ENCODE results near the gene APOL6. TPM values are rescaled to one million over a fixed set of nuclear protein-coding genes. Genes with fewer than 3 reads are reported as not detected.

APOL6 gene
- total and polyA plus RNA-seq, 2 of the 4 experiments (the other 2 are of a cell fraction) = 1.2 to 7.2 TPM

DNA sequence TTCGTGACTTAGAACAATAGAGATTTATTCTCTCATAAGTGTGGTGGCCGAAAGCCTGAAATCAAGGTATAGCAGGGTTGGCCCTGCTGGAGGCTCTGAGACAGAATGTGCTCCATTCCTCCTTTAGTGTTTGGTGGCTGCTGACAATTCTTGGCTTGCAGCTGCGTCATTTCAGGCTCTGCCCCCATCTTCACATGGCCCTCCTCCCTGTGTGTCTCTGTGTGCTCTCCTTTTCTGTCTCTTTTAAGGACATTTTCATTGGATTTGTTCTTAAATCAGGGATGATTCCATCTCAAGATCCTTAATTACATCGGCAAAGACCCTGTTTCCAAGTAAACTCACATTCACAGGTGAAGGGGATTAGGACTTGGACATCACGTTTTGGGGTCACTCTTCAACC lies 10.2 kb upstream of the APOL6 start:
- CTCF ChIA-PET = no interaction called here
- peak overlapping the region; percentile 92 for H3K4ac ChIP-seq (ENCODE audit: low read depth, low read length)
- H3K9me1 ChIP-seq (ENCODE audit: insufficient read depth, low read length) = peaks cover 28% of the 10 kb centered on the region
- dilution Hi-C loops (cut with HindIII; ENCODE audit: low sequenced_read_pairs, unreplicated experiment) = no loop called here
- peak overlapping the region; percentile 84 for H3K27ac ChIP-seq (ENCODE audit: insufficient read depth, low read length)
- intact Hi-C loops (cut with micrococcal nuclease) = no loop called here
- peak overlapping the region; percentile 99 for H4K91ac ChIP-seq (ENCODE audit: insufficient read depth, low read depth, low read length)
- H2BK15ac ChIP-seq (ENCODE audit: low read depth, low read length) = peak overlapping the region; percentile 95; the same call in 2 of the 3 replicates
- no peaks in the 10 kb centered on the region for H3K27me3 ChIP-seq (ENCODE audit: control insufficient read depth, insufficient read depth, low read length)
- H2BK5ac ChIP-seq (ENCODE audit: low read depth, low read length, poor library complexity, severe bottlenecking) = peak overlapping the region; percentile 57
- peak; percentile 48 for ATAC-seq (ENCODE audit: low read depth)
- POLR2A ChIA-PET (ENCODE audit: unreplicated experiment) = no interaction called here
- peaks cover 18% of the 10 kb centered on the region for H3K4me1 ChIP-seq (ENCODE audit: control insufficient read depth, insufficient read depth, low read length)
- peak overlapping the region; percentile 98 to 99 for H4K8ac ChIP-seq (ENCODE audit: low read depth in 2 of 2, low read length in 2 of 2)
- H3K9ac ChIP-seq (ENCODE audit: low read depth, low read length) = peak overlapping the region; percentile 51; the same call in 1 of the 2 replicates
- peak overlapping the region; percentile 88 for H3K23ac ChIP-seq (ENCODE audit: low read depth, low read length)
- no peaks in the 10 kb centered on the region for H3K79me1 ChIP-seq (ENCODE audit: low read depth in 1 of 2, low read length in 2 of 2)
- peak overlapping the region; percentile 87 for H3K14ac ChIP-seq (replicated peaks; ENCODE audit: low read depth, low read length)
- H2AK5ac ChIP-seq (ENCODE audit: low read depth, low read length) = peak overlapping the region; percentile 16
- H3K4me2 ChIP-seq (ENCODE audit: low read depth, low read length) = peak overlapping the region; percentile 19; the same call in 1 of the 2 replicates
- peak; percentile 20 for DNase-seq
- peak overlapping the region; percentile 47 for H4K5ac ChIP-seq (ENCODE audit: low read depth, low read length)
- WGBS, 2 experiments (ENCODE audit: extremely low coverage in 2 of 2, insufficient read length in 1 of 2) = 20% methylated on average over 1 of the region's 5 CpGs; no CpG with 5 or more reads in 1 of the 2 experiments
- no peaks in the 10 kb centered on the region for H4K20me1 ChIP-seq (ENCODE audit: insufficient read depth, low read length)
- no peak overlapping the region for H3K4me3 ChIP-seq (ENCODE audit: insufficient read depth, low read depth, low read length)
- BruUV-seq (replicated peaks) = no TSS peak
- peak overlapping the region; percentile 67 for H2AK9ac ChIP-seq (replicated peaks; ENCODE audit: low read depth, low read length, poor library complexity)
- peak overlapping the region; percentile 72 for H3K56ac ChIP-seq (ENCODE audit: extremely low read depth, insufficient read depth, low read length)
- no peaks in the 10 kb centered on the region for H3K36me3 ChIP-seq (ENCODE audit: control insufficient read depth, insufficient read depth, low read length)
- H2BK120ac ChIP-seq (ENCODE audit: low read depth, low read length) = peak overlapping the region; percentile 95
- peak overlapping the region; percentile 93 for H2AFZ ChIP-seq (replicated peaks; ENCODE audit: low read length, poor library complexity)
- TF ChIP-seq FOS (IDR thresholded peaks at IDR 0.05; ENCODE audit: low read depth, low read length) = no peak
- no peak for TF ChIP-seq RFX5 (IDR thresholded peaks at IDR 0.05; ENCODE audit: low read depth, low read length)
- no peak for TF ChIP-seq RAD21 (IDR thresholded peaks at IDR 0.05; ENCODE audit: low read length)
- no peak for TF ChIP-seq CEBPB (IDR thresholded peaks at IDR 0.05; ENCODE audit: low read depth, low read length)
- TF ChIP-seq, protein P1, sequence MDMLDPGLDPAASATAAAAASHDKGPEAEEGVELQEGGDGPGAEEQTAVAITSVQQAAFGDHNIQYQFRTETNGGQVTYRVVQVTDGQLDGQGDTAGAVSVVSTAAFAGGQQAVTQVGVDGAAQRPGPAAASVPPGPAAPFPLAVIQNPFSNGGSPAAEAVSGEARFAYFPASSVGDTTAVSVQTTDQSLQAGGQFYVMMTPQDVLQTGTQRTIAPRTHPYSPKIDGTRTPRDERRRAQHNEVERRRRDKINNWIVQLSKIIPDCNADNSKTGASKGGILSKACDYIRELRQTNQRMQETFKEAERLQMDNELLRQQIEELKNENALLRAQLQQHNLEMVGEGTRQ (IDR thresholded peaks at IDR 0.05; ENCODE audit: low read depth, low read length) = no peak
- TF ChIP-seq NFE2L2 (IDR thresholded peaks at IDR 0.05; ENCODE audit: low read depth, low read length) = no peak
- TF ChIP-seq, protein P2, sequence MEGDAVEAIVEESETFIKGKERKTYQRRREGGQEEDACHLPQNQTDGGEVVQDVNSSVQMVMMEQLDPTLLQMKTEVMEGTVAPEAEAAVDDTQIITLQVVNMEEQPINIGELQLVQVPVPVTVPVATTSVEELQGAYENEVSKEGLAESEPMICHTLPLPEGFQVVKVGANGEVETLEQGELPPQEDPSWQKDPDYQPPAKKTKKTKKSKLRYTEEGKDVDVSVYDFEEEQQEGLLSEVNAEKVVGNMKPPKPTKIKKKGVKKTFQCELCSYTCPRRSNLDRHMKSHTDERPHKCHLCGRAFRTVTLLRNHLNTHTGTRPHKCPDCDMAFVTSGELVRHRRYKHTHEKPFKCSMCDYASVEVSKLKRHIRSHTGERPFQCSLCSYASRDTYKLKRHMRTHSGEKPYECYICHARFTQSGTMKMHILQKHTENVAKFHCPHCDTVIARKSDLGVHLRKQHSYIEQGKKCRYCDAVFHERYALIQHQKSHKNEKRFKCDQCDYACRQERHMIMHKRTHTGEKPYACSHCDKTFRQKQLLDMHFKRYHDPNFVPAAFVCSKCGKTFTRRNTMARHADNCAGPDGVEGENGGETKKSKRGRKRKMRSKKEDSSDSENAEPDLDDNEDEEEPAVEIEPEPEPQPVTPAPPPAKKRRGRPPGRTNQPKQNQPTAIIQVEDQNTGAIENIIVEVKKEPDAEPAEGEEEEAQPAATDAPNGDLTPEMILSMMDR (conservative IDR thresholded peaks at IDR 0.05; ENCODE audit: low read depth, low read length) = no peak
- TF ChIP-seq POLR2A (IDR thresholded peaks at IDR 0.05; ENCODE audit: low read depth, low read length) = no peak
- TF ChIP-seq, protein P3, sequence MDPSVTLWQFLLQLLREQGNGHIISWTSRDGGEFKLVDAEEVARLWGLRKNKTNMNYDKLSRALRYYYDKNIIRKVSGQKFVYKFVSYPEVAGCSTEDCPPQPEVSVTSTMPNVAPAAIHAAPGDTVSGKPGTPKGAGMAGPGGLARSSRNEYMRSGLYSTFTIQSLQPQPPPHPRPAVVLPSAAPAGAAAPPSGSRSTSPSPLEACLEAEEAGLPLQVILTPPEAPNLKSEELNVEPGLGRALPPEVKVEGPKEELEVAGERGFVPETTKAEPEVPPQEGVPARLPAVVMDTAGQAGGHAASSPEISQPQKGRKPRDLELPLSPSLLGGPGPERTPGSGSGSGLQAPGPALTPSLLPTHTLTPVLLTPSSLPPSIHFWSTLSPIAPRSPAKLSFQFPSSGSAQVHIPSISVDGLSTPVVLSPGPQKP (IDR thresholded peaks at IDR 0.05; ENCODE audit: borderline replicate concordance, low read depth, low read length) = no peak
- no peak for TF ChIP-seq BHLHE40 (IDR thresholded peaks at IDR 0.05; ENCODE audit: low read depth, low read length)
- TF ChIP-seq MAZ (IDR thresholded peaks at IDR 0.05; ENCODE audit: borderline replicate concordance, low read depth, low read length) = no peak
- TF ChIP-seq RCOR1 (IDR thresholded peaks at IDR 0.05; ENCODE audit: insufficient replicate concordance, low read length) = no peak
- TF ChIP-seq MAFK (IDR thresholded peaks at IDR 0.05; ENCODE audit: low read depth, low read length) = no peak
- TF ChIP-seq MXI1 (IDR thresholded peaks at IDR 0.05; ENCODE audit: borderline replicate concordance, low read depth, low read length) = no peak
- TF ChIP-seq SMC3 (IDR thresholded peaks at IDR 0.05; ENCODE audit: low read depth, low read length) = no peak
- TF ChIP-seq CHD1 (IDR thresholded peaks at IDR 0.05; ENCODE audit: low read depth, low read length) = no peak
- in situ Hi-C loops (cut with MboI; ENCODE audit: low sequenced_read_pairs) = loop anchor here (10.0 kb wide), 1 partner anchor 197 kb away; no protein-coding TSS in a partner anchor
- peak overlapping the region; percentile 34 for H3K18ac ChIP-seq (ENCODE audit: low read depth, low read length)
- H2BK20ac ChIP-seq (ENCODE audit: low read depth, low read length) = peak overlapping the region; percentile 83
- H3K9me3 ChIP-seq (ENCODE audit: control insufficient read depth, insufficient read depth, low read length) = no peaks in the 10 kb centered on the region
